Measurements from ENCODE around the gene KRTAP5-6.

- TF ChIP-seq CTCF (IDR thresholded peaks at IDR 0.05; ENCODE audit: low read length), result no peak
- TF ChIP-seq EZH2 (IDR thresholded peaks at IDR 0.05; ENCODE audit: borderline replicate concordance, low read length), result no peak
These were observed 28.0 kb upstream of the KRTAP5-6 start for GRCh38 chr11:1668911-1669473.
